ENCODE measurements around the gene NUDT15.
"Not testable (repeated sequence)": the region's sequence is repeated elsewhere in the genome, so short reads cannot be mapped to it uniquely, and the experiment has no call there.

Gene NUDT15

GRCh38 chr13:47999973-48000372, 37.6 kb upstream of the NUDT15 start:
- DNase-seq: no peak
- Histone ChIP-seq H3K4me3 (ENCODE audit: low read depth, low read length) (peak overlapping the region; percentile 97), H3K36me3 (replicated peaks) (no peaks in the 10 kb centered on the region), H3K27me3 (replicated peaks) (no peaks in the 10 kb centered on the region), H3K27ac (no peak overlapping the region)
- in situ Hi-C loops (cut with HindIII; ENCODE audit: low pct_ligation_motif_present, low sequenced_read_pairs): no loop called here
- TF ChIP-seq, protein P1, sequence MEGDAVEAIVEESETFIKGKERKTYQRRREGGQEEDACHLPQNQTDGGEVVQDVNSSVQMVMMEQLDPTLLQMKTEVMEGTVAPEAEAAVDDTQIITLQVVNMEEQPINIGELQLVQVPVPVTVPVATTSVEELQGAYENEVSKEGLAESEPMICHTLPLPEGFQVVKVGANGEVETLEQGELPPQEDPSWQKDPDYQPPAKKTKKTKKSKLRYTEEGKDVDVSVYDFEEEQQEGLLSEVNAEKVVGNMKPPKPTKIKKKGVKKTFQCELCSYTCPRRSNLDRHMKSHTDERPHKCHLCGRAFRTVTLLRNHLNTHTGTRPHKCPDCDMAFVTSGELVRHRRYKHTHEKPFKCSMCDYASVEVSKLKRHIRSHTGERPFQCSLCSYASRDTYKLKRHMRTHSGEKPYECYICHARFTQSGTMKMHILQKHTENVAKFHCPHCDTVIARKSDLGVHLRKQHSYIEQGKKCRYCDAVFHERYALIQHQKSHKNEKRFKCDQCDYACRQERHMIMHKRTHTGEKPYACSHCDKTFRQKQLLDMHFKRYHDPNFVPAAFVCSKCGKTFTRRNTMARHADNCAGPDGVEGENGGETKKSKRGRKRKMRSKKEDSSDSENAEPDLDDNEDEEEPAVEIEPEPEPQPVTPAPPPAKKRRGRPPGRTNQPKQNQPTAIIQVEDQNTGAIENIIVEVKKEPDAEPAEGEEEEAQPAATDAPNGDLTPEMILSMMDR (IDR thresholded peaks at IDR 0.05; ENCODE audit: low read depth, low read length, missing control alignments): no peak

DNA sequence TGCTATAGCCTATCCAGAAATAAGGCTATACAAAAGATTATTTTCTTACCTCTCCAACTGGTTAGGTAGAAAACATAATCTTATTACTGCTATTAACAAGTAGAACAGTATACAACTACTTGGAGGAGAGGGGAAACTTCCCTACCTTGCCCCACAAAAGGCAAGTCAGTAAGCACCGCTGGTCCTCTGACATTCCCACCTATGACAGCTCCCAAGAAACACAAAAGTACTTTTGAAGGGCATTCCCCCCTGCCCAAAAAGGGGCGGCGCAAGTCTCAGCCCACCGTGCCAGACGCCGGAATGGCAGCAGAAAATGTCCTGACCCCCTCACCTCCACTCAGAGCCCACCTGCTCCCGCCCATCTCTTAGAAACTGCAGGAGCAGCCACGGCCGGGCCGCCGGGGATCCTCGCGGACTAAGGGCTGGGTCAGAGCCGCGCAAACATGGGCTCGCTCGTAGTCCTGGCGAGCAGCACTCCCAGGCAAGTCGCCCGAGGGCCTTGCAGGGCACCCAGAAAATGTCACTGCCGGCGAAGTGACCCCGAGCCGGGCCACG, 36.9 kb upstream of the NUDT15 start:
- Histone ChIP-seq H3K27me3 (replicated peaks) (no peaks in the 10 kb centered on the region), H3K27ac (peak overlapping the region; percentile 37), H3K4me3 (ENCODE audit: low read depth, low read length) (peak overlapping the region; percentile 97), H3K36me3 (replicated peaks) (no peaks in the 10 kb centered on the region)
- TF ChIP-seq, protein P1 (IDR thresholded peaks at IDR 0.05; ENCODE audit: low read depth, low read length, missing control alignments): no peak
- no peak for DNase-seq
- in situ Hi-C loops (cut with HindIII; ENCODE audit: low pct_ligation_motif_present, low sequenced_read_pairs): no loop called here

- H3K36me3 ChIP-seq (replicated peaks): no peaks in the 10 kb centered on the region
- DNase-seq: peak; percentile 77
- TF ChIP-seq, protein P1 (IDR thresholded peaks at IDR 0.05; ENCODE audit: low read depth, low read length, missing control alignments): no peak
- H3K27me3 ChIP-seq (replicated peaks): no peaks in the 10 kb centered on the region
- peak within 1 kb of the TSS; percentile 37 for H3K27ac ChIP-seq
- in situ Hi-C loops (cut with HindIII; ENCODE audit: low pct_ligation_motif_present, low sequenced_read_pairs): no loop called here
- peak within 1 kb of the TSS; percentile 97 for H3K4me3 ChIP-seq (ENCODE audit: low read depth, low read length)
These were observed 36.2 kb upstream of the NUDT15 start, which contains the start of gene SUCLA2 for GRCh38 chr13:48001114-48001881. SUCLA2 (minus strand) TSS chr13:48001273; CDS start chr13:48001269, 4 bp downstream.

DNA sequence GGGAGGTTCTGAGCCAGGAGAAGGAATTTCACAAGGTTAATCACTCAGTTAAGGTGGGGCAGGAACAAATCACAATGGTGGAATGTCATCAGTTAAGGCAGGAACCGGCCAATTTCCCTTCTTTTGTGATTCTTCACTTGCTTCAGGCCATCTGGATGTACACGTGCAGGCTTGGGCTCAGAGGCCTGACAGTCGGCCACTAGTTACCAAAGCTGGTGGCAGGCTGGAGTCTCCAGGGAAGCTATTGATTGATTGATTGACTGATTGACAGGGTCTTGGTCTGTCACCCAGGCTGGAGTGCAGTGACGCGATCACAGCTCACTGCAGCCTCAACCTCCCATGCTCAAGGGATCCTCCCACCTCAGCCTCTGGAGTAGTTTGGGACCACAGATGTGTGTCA, 35.5 kb upstream of the NUDT15 start:
- DNase-seq; H3K4me3 ChIP-seq (ENCODE audit: low read depth, low read length); H3K36me3 ChIP-seq (replicated peaks); in situ Hi-C loops (cut with HindIII; ENCODE audit: low pct_ligation_motif_present, low sequenced_read_pairs); H3K27ac ChIP-seq; H3K27me3 ChIP-seq (replicated peaks): not testable (repeated sequence)

GRCh38 chr13:48004201-48004600, 33.3 kb upstream of the NUDT15 start:
- Histone ChIP-seq H3K36me3 (replicated peaks) (no peaks in the 10 kb centered on the region), H3K27me3 (replicated peaks) (no peaks in the 10 kb centered on the region), H3K4me3 (ENCODE audit: low read depth, low read length) (no peak overlapping the region), H3K27ac (no peak overlapping the region)
- no peak for DNase-seq
- TF ChIP-seq, protein P1 (IDR thresholded peaks at IDR 0.05; ENCODE audit: low read depth, low read length, missing control alignments): no peak
- in situ Hi-C loops (cut with HindIII; ENCODE audit: low pct_ligation_motif_present, low sequenced_read_pairs): no loop called here

- DNase-seq: no peak
- Histone ChIP-seq H3K4me3 (ENCODE audit: low read depth, low read length) (no peak overlapping the region), H3K36me3 (replicated peaks) (no peaks in the 10 kb centered on the region), H3K27ac (no peak overlapping the region), H3K27me3 (replicated peaks) (no peaks in the 10 kb centered on the region)
- in situ Hi-C loops (cut with HindIII; ENCODE audit: low pct_ligation_motif_present, low sequenced_read_pairs): no loop called here
- TF ChIP-seq, protein P1 (IDR thresholded peaks at IDR 0.05; ENCODE audit: low read depth, low read length, missing control alignments): no peak
These were observed 31.1 kb upstream of the NUDT15 start for GRCh38 chr13:48006396-48006795.
